Measurements from ENCODE around the gene FOXRED2.

FOXRED2 gene

DNA sequence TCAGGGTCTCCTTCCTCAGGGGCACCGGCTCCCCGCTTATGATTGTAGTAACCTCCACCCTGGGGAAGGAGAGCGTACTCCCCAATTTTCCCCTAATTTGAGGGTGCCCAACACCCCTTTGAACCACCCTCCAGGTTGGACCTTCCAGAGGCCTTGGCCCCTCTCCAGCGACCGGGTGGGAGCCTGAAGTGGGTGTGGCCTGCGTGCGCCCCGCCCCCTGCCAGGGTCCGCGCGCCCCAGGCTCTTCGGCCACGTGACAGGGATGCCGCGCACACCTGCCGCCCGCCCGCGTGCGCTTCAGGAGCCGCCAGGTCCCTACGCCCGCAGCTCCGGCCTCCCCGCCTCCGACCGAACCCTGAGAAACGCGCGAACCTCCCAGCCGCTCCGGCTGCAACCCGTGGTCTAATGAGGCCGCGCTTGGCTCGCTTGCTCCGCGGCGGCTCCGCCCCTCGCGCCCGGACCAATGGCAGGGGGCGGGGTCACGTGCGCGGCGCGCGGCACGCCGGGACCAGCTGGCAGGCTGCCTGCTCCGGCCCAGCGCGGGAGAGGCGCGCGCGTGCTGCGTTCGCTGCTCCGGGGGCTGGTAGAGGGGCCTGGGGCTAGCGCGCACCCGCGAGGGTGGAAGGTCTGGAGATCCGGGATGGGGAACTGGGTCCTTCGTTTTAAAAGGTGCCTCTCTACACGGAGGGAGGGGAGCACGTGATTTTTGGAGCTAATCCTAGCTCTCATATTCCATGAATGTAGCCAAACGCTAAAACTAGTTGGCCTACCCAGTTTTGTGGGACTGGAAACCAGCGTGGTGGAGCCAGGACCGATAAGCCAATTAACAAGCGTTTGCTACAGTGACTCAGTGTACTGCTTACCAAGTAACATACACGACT lies at the start of gene FOXRED2:
TSS of gene FOXRED2 (minus strand) at position 404 of the 881 bp plus-strand sequence. CDS start 618 bp downstream, outside the sequence.
- peak within 1 kb of the TSS; percentile 40 for H3K4me3 ChIP-seq
- in situ Hi-C loops (cut with MboI; ENCODE audit: low sequenced_read_pairs) = loop anchor here (25.0 kb wide), 2 partner anchors 1380 to 1980 kb away; no protein-coding TSS in a partner anchor
- H3K27me3 ChIP-seq (ENCODE audit: low read depth) = no peaks in the 10 kb centered on the region
- peaks cover 31% of the 10 kb centered on the region for H3K36me3 ChIP-seq (replicated peaks)
- peak; percentile 77 to 91 for DNase-seq (ENCODE audit: low spot score in 2 of 2)
- no peaks in the 10 kb centered on the region for H3K9me3 ChIP-seq
- H3K4me1 ChIP-seq = peaks cover 20% of the 10 kb centered on the region

DNA sequence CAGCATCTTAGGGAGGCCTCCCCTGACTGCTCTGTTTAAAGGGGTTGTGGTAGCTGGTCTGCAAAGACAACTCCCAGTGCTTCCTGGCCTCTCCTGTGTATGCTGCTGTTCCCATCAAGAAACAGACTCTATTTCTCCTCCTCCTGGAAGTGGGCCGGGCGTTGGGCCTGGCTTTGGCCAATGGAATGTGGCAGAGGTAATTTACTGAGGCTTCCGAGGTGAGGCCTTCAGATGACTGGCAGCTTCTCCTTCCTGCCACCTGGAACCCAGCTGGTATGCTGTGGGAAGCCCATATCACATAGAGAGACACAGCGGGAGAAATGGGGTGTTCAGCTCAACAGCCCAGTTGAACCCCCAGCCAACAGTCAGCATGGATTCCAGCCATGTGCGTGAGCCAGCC lies 47.3 kb upstream of the FOXRED2 start:
- H3K9me3 ChIP-seq = no peaks in the 10 kb centered on the region
- no peak overlapping the region for H3K4me3 ChIP-seq
- DNase-seq (ENCODE audit: low spot score in 2 of 2) = no peak
- in situ Hi-C loops (cut with MboI; ENCODE audit: low sequenced_read_pairs) = no loop called here
- no peaks in the 10 kb centered on the region for H3K4me1 ChIP-seq
- no peaks in the 10 kb centered on the region for H3K36me3 ChIP-seq (replicated peaks)
- H3K27me3 ChIP-seq (ENCODE audit: low read depth) = peaks cover 10% of the 10 kb centered on the region

DNA sequence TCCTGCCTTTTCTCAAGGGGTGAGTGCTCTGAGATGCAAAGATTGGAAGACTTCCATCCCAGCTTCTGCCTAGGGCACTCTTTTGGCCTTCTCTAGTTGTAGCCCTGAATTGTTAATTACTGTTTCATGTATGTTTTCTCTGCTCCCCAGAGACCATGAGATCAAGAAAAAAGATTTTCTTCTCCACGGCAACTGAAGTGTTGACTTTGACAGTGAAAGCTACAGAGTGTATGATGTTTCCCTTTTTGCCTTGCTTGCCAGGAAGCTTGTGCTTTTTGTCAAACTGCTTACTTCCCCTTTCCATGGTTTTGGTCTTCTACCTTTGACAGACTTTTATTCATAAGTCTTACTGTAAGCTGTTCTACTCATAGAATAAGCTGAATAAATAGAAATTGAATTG lies 45.4 kb upstream of the FOXRED2 start:
- Histone ChIP-seq H3K9me3 (no peaks in the 10 kb centered on the region), H3K4me1 (no peaks in the 10 kb centered on the region), H3K4me3 (no peak overlapping the region), H3K27me3 (ENCODE audit: low read depth) (peaks cover 10% of the 10 kb centered on the region), H3K36me3 (replicated peaks) (no peaks in the 10 kb centered on the region)
- DNase-seq (ENCODE audit: low spot score in 2 of 2) = no peak
- in situ Hi-C loops (cut with MboI; ENCODE audit: low sequenced_read_pairs) = no loop called here

DNA sequence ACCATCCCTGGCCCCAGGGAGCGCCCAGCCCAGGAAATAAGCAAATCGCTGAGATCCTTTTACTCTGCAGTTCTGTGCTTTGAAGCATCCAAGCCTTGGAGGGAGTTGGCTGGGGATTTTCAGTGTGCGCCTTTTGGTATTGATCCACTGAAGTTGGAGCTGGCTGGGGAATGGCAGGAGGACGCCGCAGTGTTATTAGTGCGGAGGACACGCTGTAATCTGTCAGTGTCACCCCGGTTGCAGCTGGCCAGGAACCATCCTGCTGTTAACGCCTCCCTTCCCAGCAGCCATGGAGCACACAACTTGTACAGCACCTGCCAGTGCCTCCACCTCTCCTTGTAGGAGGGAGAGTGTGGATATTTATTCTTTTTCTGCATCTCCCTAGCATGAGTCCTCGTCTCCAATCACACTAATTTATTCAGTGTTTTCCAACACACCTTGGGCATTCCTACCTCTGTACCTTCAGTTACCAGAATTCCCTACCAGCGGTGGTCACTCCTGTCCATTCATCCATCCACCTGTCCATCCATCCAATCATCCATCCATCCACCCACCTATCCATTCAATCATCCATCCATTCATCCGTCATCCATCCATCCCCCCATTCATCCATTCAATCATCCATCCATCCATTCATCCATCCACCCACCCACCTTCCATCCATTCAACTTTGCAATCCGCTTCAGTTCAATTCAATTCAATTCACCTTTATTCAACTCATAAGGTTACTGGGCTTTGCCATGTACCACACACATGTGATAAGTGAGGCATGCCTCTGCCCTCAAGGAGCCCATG lies 44.1 kb upstream of the FOXRED2 start:
- no peak overlapping the region for H3K4me3 ChIP-seq
- no peak for DNase-seq (ENCODE audit: low spot score in 2 of 2)

DNA sequence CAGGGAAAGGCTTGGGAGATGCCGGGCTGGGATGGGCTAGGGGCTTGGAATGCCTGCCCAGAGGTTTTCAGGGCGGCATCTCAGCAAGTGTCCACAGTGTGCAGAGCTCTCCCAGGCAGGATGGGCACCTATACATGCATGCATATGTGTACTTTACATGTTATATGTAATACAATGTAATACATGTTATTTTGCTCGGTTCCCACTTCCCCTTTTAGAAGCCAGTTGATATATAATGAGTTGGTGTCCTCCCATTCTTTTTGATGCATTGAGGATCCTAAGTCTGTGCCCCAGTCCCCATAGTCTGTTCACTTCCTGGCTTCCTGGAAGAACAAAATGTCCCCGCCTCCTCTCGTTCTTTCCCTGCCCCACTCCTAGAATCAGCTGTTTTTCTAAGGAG lies 42.2 kb upstream of the FOXRED2 start:
- no peak for DNase-seq (ENCODE audit: low spot score in 2 of 2)
- no peaks in the 10 kb centered on the region for H3K9me3 ChIP-seq
- peaks cover 4% of the 10 kb centered on the region for H3K4me1 ChIP-seq
- in situ Hi-C loops (cut with MboI; ENCODE audit: low sequenced_read_pairs) = loop anchor here (5.0 kb wide), 1 partner anchor 308 kb away; no protein-coding TSS in a partner anchor
- no peaks in the 10 kb centered on the region for H3K36me3 ChIP-seq (replicated peaks)
- peaks cover 3% of the 10 kb centered on the region; the same call in 1 of the 2 replicates for H3K27me3 ChIP-seq (ENCODE audit: low read depth)
- H3K4me3 ChIP-seq = no peak overlapping the region

More for the DNA sequence above, 44.1 kb upstream of the FOXRED2 start:
- H3K9me3 ChIP-seq = no peaks in the 10 kb centered on the region
- in situ Hi-C loops (cut with MboI; ENCODE audit: low sequenced_read_pairs) = no loop called here
- H3K4me1 ChIP-seq = peaks cover 3% of the 10 kb centered on the region
- H3K36me3 ChIP-seq (replicated peaks) = no peaks in the 10 kb centered on the region
- peaks cover 5% of the 10 kb centered on the region; the same call in 1 of the 2 replicates for H3K27me3 ChIP-seq (ENCODE audit: low read depth)

DNA sequence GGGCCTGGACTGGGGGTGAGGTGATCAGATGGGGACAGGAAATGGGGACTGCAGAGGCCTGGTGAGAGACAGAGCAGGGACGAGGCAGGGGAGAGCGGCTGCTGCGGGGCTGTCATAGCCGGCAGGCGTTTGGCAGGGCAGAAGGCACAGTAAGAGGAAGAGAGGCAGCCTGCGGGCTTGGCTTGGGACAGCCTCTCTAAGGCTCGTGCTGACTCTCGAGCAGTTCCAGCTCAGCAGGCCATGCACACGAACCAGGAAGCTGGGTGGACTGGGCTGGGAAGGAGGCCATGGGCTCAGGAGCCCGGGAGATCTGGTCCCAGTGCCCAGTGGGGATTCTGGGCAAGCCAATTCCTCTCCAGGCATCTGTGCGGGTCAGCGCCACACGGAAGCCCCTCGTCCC lies 41.8 kb upstream of the FOXRED2 start:
- Histone ChIP-seq H3K27me3 (ENCODE audit: low read depth) (peaks cover 3% of the 10 kb centered on the region; the same call in 1 of the 2 replicates), H3K9me3 (no peaks in the 10 kb centered on the region), H3K4me3 (no peak overlapping the region), H3K4me1 (peaks cover 4% of the 10 kb centered on the region), H3K36me3 (replicated peaks) (no peaks in the 10 kb centered on the region)
- in situ Hi-C loops (cut with MboI; ENCODE audit: low sequenced_read_pairs) = loop anchor here (5.0 kb wide), 1 partner anchor 309 kb away; no protein-coding TSS in a partner anchor
- no peak for DNase-seq (ENCODE audit: low spot score in 2 of 2)

DNA sequence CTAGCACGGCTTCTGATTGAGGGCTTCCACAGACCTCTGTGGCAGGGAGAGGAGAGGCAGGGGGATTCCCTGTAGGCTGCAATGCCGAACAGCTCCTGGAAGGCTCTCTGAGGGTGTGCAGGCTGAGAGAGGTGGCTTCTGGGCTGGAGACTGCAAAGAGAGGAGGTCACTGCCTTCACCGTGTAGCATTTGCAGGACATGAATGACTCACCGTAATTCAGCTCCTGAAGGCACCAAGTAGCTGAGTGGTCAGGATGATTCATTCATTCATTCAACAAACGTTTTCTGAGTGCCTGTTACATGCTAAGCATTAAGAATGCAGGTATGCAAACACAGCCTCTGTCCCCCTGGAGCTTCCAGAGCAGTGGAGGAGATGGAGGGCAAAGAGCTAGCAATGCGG lies 40.1 kb upstream of the FOXRED2 start:
- no peaks in the 10 kb centered on the region for H3K36me3 ChIP-seq (replicated peaks)
- in situ Hi-C loops (cut with MboI; ENCODE audit: low sequenced_read_pairs) = loop anchor here (5.0 kb wide), 1 partner anchor 310 kb away; no protein-coding TSS in a partner anchor
- no peaks in the 10 kb centered on the region for H3K9me3 ChIP-seq
- H3K4me3 ChIP-seq = no peak overlapping the region
- no peak for DNase-seq (ENCODE audit: low spot score in 2 of 2)
- H3K27me3 ChIP-seq (ENCODE audit: low read depth) = peaks cover 3% of the 10 kb centered on the region; the same call in 1 of the 2 replicates
- peaks cover 4% of the 10 kb centered on the region for H3K4me1 ChIP-seq

DNA sequence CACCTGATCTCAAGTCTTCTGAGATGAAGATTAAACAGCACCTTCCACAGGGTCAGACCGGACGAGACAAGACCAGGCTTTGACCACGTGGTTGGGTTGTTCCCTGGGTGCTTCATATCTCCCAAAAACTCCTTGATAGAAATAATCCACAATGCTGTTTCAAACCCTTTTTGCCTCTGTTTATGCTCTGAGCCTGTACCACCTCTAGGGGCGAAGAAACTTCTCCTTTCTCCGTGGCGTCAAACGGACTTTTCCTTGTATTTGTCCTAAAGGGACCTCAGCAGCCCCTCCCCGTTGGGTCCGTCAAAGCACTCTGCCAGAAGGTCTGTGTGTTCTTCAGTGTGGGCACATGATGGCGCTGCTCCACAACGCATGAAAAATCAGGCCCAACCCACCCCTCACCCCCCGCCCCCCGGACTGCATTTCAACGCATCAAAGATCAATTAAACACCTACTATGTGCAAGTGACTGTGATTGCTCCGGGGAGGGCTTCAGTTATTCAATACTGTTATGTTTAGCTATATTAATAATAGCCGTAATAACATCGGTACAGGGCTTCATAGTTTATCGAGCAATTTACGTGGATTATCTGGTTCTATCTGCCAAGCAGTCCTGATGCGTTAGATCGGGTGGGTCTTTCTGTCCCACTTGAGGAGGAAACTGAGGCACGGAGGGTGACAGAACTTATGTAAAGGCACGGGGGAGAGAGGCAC lies 39.4 kb upstream of the FOXRED2 start:
- in situ Hi-C loops (cut with MboI; ENCODE audit: low sequenced_read_pairs) = loop anchor here (5.0 kb wide), 1 partner anchor 311 kb away; no protein-coding TSS in a partner anchor
- no peaks in the 10 kb centered on the region for H3K36me3 ChIP-seq (replicated peaks)
- peaks cover 4% of the 10 kb centered on the region for H3K4me1 ChIP-seq
- H3K27me3 ChIP-seq (ENCODE audit: low read depth) = peaks cover under 1% of the 10 kb centered on the region; the same call in 1 of the 2 replicates
- peak; percentile 67 to 81 for DNase-seq (ENCODE audit: low spot score in 2 of 2)
- no peak overlapping the region for H3K4me3 ChIP-seq
- H3K9me3 ChIP-seq = no peaks in the 10 kb centered on the region

DNA sequence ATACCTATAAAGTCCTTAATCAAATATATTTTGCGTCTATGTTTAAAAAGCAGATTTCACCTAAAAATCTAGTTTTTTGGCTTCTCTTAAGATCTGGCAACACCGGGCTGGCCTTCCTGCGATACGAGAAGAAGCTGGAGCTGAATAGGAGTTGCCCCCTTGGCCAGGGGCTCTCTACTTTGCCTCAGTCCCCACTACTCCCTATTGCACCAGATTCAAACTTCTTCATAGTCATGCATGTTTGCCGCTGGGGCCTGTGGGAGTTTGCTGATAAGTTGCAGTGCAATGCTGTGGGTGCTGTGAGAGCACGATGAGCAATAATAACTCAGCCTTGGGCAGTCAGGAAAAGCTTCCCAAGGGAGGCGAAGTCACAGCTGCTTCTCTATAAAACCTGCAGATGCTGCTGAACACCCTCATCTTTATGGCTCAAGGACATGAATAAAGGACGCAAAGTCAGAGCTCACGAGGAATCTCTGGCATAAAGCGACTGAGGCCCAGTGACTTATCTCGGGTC lies 37.3 kb upstream of the FOXRED2 start:
- Histone ChIP-seq H3K9me3 (no peaks in the 10 kb centered on the region), H3K27me3 (ENCODE audit: low read depth) (no peaks in the 10 kb centered on the region), H3K4me1 (peaks cover 4% of the 10 kb centered on the region), H3K36me3 (replicated peaks) (no peaks in the 10 kb centered on the region), H3K4me3 (no peak overlapping the region)
- in situ Hi-C loops (cut with MboI; ENCODE audit: low sequenced_read_pairs) = no loop called here
- no peak for DNase-seq (ENCODE audit: low spot score in 2 of 2)

DNA sequence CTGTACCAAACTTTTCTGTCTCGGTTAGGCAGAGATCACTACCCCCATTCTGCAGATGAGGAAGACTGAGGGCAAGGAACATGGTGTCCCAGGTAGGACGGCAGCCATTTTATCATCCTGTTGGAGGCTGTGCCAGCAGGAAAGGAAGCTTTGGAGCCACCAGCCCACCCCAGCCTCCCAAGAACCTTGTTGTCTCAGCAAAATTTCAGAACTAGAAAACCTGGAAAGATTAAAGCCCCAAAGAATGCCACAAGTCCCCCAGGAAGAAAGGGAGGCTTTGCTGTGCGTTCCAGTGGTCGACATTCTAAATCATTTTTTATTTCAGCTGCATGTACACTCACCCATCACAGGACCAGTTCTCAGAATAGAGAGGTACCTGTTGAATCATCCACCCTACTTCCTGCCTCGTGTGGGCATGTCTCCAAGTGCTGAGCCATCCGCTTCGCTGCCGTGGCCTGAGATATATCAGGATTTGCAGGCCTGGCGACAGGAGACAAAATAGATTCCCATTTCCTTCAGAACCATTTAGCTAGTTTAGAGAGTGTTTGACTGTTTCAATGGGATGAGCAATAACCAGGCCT lies 35.1 kb upstream of the FOXRED2 start:
- Histone ChIP-seq H3K4me3 (no peak overlapping the region), H3K9me3 (no peaks in the 10 kb centered on the region), H3K4me1 (peaks cover 4% of the 10 kb centered on the region), H3K27me3 (ENCODE audit: low read depth) (no peaks in the 10 kb centered on the region), H3K36me3 (replicated peaks) (no peaks in the 10 kb centered on the region)
- DNase-seq (ENCODE audit: low spot score in 2 of 2) = no peak
- in situ Hi-C loops (cut with MboI; ENCODE audit: low sequenced_read_pairs) = no loop called here

DNA sequence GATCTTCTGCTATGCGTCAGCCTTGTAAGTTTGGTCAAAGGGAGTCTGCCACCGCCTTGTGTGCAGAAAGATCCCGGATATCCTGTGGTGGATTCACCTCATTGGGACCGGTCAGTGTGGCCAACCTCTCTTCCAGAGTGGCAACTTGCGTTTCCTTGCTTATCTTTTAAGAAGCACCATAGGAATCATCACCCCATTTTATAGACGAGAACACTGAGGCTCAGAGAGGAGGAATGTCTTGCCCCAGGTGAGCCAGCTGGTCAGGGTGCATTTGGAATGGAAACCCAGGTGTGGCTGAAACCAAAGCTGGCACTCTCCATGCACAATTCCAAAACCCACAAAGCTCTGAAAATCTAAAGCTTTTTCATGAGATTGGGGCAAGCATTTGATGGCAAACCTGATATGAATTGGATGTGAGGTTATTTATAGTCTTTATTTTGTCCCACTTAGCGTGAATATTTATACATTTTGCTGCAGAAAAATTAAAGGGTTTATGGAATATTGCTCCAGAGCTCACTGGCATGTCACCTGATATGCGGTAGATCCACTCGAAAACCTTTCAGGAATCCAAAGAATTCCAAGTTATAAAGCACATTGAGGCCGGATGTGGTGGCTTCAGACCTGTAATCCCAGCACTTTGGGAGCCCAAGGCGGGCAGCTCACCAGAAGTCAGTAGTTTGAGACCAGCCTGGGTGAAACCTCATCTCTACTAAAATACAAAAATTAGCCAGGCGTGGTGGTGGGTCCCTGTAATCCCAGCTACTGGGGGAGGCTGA lies 34.2 kb upstream of the FOXRED2 start:
- DNase-seq (ENCODE audit: low spot score in 2 of 2) = no peak
- peaks cover 3% of the 10 kb centered on the region for H3K4me1 ChIP-seq

DNA sequence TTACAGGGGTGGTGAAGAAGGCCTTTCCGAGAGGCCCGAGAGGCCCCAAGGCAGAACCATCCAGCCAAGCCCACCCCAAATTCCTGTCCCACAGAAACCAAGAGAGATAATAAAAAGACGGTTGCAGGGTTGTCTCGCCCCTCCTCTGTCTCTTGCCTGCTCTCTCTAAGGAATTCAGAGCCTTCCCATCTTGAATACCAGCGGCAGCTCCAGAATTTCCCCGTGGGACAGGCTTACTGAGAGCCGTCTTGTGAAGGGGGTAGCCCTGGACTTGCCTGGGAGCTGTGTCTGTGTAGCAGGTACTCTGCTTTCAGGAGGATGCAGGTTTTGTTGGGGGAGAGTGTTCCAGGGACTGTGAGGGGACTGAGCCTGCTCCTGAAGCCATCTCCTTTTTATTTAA lies 31.7 kb upstream of the FOXRED2 start:
- H3K9me3 ChIP-seq = no peaks in the 10 kb centered on the region
- no peaks in the 10 kb centered on the region for H3K4me1 ChIP-seq
- in situ Hi-C loops (cut with MboI; ENCODE audit: low sequenced_read_pairs) = no loop called here
- H3K27me3 ChIP-seq (ENCODE audit: low read depth) = no peaks in the 10 kb centered on the region
- H3K4me3 ChIP-seq = no peak overlapping the region
- H3K36me3 ChIP-seq (replicated peaks) = no peaks in the 10 kb centered on the region
- DNase-seq (ENCODE audit: low spot score in 2 of 2) = no peak

More for the DNA sequence above, 34.2 kb upstream of the FOXRED2 start:
- H3K27me3 ChIP-seq (ENCODE audit: low read depth) = no peaks in the 10 kb centered on the region
- H3K4me3 ChIP-seq = no peak overlapping the region
- in situ Hi-C loops (cut with MboI; ENCODE audit: low sequenced_read_pairs) = no loop called here
- no peaks in the 10 kb centered on the region for H3K36me3 ChIP-seq (replicated peaks)
- H3K9me3 ChIP-seq = no peaks in the 10 kb centered on the region

All from HAP-1 (cell line).